Ishikawa (cell line): Measurements from ENCODE around the gene FBXL5.

Source experiments
- CEBPB ChIP-seq: IDR thresholded peaks from 2 replicates; pipeline ENCODE4 v1.6.1; 2012
- CREB1 ChIP-seq: IDR thresholded peaks from 2 replicates; pipeline ENCODE4 v1.6.1; 2012; ENCODE audit warnings: low read depth
- EGR1 ChIP-seq: IDR thresholded peaks from 2 replicates; pipeline ENCODE4 v1.6.1; 2012
- EP300 ChIP-seq: IDR thresholded peaks from 2 replicates; pipeline ENCODE4 v1.6.1; 2012; ENCODE audit warnings: borderline replicate concordance
- FOXM1 ChIP-seq: IDR thresholded peaks from 2 replicates; pipeline ENCODE4 v1.6.1; 2012; ENCODE audit warnings: low read depth, borderline replicate concordance
- NFIC ChIP-seq: IDR thresholded peaks from 2 replicates; pipeline ENCODE4 v1.6.1; 2012
- RAD21 ChIP-seq: IDR thresholded peaks from 2 replicates; pipeline ENCODE4 v1.6.1; 2012; ENCODE audit warnings: low read depth
- TAF1 ChIP-seq: IDR thresholded peaks from 2 replicates; pipeline ENCODE4 v1.6.1; 2012; ENCODE audit warnings: low read depth, mild to moderate bottlenecking
- TCF12 ChIP-seq: IDR thresholded peaks from 2 replicates; pipeline ENCODE4 v1.6.1; 2012; ENCODE audit warnings: low read depth
- TEAD4 ChIP-seq: IDR thresholded peaks from 2 replicates; pipeline ENCODE4 v1.6.1; 2012
- YY1 ChIP-seq: IDR thresholded peaks from 2 replicates; pipeline ENCODE4 v1.6.1; 2012; ENCODE audit warnings: low read depth
- ZBTB7A ChIP-seq: IDR thresholded peaks from 2 replicates; pipeline ENCODE4 v1.6.1; 2012; ENCODE audit warnings: low read depth
- TF ChIP-seq, protein P1 (sequence below): IDR thresholded peaks from 2 replicates; pipeline ENCODE4 v1.6.1; 2012
- TF ChIP-seq, protein P2 (sequence below): IDR thresholded peaks from 2 replicates; pipeline ENCODE4 v1.6.1; 2012
- TF ChIP-seq, protein P3 (sequence below): IDR thresholded peaks from 2 replicates; pipeline ENCODE4 v1.6.1; 2012; ENCODE audit warnings: low read depth, mild to moderate bottlenecking

FBXL5 gene

DNA sequence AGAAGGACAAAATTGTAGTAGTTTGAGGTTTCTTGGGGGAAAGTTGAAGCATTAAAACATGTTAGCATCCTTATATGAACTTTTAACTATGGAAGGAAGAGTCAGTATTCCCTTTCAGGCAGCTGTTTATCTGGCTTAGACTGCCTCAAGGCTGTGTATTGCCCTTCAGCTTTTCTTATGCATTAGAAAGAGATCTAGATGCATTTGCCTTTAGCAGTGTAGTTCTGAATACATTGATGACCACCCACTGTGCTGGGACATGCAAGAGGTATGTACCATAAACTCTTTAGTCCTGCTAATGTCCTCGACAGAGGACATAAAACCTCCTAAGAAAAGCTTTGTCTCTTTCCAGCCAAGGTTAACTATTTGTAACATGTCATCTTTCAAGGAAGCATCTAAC, 29.3 kb upstream of the FBXL5 start:
- TF ChIP-seq RAD21 = no peak
- TF ChIP-seq CREB1 = no peak

DNA sequence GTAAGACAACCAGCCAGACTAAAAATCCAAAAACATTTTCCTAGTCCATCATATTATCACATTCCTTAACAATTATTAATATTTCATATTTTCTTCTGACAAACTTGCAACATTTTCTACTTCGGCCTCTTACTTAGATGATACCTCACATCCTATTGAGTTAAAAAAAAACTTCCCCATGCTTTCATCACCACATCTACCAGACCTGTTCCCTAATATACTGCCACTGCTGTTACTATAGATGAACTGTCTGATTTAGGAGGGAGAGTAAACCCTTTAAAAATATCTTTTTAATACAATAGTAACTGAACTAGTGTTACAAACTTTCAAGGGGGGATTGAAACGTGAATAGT, 28.0 kb upstream of the FBXL5 start:
- TF ChIP-seq TEAD4 = no peak
- TF ChIP-seq, protein P1, sequence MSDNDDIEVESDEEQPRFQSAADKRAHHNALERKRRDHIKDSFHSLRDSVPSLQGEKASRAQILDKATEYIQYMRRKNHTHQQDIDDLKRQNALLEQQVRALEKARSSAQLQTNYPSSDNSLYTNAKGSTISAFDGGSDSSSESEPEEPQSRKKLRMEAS = no peak
- TF ChIP-seq TAF1 = no peak
- TF ChIP-seq ZBTB7A = no peak
- TF ChIP-seq, protein P2, sequence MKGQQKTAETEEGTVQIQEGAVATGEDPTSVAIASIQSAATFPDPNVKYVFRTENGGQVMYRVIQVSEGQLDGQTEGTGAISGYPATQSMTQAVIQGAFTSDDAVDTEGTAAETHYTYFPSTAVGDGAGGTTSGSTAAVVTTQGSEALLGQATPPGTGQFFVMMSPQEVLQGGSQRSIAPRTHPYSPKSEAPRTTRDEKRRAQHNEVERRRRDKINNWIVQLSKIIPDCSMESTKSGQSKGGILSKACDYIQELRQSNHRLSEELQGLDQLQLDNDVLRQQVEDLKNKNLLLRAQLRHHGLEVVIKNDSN = no peak
- TF ChIP-seq YY1 = no peak
- no peak for TF ChIP-seq TCF12
- no peak for TF ChIP-seq RAD21
- TF ChIP-seq CEBPB = no peak
- no peak for TF ChIP-seq NFIC

DNA sequence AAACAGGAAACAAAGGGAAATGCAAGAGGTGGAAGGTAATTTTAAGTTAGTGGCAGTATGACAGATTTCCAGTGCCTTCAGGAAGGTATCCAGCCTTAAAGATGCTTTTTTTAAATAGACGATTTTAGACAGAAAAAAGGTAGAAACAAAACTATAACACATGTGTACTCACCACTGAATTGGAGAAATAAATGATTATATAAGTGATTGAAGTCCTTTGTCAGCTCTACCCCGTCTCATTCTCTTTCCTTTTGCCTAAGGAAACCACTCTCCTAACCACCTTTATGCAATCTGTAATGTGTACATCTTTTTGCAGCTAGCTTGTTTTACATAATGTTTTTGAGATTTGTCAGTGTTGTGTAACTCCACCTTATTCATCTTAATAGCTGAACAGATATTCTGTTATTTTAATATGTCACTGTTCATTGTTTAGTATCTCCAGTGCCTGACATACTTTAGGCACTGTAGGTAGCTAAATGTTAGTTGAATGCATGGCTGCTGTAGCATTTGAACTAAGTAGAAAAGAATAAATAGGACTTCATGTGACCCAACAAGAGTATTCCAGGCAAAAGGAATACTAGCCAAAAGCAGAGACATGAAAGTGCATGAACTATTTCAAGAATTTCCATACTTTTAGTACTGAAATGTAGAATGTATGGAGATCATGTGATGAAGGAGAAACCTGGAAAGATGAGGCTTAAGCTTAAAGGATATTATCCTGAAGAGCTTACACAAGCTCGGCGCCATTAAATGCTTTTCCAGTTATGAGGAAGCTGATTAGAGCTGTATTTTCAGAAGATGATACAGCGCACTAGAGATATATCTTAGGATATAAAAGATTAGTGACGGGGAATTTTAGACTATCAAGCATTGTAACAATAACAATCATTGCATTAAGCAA, 27.3 kb upstream of the FBXL5 start:
- TF ChIP-seq EP300 (no peak), CEBPB (no peak), RAD21 (no peak), YY1 (no peak), FOXM1 (no peak), ZBTB7A (no peak), TCF12 (no peak), TEAD4 (no peak)
- TF ChIP-seq, protein P3, sequence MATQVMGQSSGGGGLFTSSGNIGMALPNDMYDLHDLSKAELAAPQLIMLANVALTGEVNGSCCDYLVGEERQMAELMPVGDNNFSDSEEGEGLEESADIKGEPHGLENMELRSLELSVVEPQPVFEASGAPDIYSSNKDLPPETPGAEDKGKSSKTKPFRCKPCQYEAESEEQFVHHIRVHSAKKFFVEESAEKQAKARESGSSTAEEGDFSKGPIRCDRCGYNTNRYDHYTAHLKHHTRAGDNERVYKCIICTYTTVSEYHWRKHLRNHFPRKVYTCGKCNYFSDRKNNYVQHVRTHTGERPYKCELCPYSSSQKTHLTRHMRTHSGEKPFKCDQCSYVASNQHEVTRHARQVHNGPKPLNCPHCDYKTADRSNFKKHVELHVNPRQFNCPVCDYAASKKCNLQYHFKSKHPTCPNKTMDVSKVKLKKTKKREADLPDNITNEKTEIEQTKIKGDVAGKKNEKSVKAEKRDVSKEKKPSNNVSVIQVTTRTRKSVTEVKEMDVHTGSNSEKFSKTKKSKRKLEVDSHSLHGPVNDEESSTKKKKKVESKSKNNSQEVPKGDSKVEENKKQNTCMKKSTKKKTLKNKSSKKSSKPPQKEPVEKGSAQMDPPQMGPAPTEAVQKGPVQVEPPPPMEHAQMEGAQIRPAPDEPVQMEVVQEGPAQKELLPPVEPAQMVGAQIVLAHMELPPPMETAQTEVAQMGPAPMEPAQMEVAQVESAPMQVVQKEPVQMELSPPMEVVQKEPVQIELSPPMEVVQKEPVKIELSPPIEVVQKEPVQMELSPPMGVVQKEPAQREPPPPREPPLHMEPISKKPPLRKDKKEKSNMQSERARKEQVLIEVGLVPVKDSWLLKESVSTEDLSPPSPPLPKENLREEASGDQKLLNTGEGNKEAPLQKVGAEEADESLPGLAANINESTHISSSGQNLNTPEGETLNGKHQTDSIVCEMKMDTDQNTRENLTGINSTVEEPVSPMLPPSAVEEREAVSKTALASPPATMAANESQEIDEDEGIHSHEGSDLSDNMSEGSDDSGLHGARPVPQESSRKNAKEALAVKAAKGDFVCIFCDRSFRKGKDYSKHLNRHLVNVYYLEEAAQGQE = no peak
- TF ChIP-seq, protein P2 = no peak
- TF ChIP-seq, protein P1 = no peak

DNA sequence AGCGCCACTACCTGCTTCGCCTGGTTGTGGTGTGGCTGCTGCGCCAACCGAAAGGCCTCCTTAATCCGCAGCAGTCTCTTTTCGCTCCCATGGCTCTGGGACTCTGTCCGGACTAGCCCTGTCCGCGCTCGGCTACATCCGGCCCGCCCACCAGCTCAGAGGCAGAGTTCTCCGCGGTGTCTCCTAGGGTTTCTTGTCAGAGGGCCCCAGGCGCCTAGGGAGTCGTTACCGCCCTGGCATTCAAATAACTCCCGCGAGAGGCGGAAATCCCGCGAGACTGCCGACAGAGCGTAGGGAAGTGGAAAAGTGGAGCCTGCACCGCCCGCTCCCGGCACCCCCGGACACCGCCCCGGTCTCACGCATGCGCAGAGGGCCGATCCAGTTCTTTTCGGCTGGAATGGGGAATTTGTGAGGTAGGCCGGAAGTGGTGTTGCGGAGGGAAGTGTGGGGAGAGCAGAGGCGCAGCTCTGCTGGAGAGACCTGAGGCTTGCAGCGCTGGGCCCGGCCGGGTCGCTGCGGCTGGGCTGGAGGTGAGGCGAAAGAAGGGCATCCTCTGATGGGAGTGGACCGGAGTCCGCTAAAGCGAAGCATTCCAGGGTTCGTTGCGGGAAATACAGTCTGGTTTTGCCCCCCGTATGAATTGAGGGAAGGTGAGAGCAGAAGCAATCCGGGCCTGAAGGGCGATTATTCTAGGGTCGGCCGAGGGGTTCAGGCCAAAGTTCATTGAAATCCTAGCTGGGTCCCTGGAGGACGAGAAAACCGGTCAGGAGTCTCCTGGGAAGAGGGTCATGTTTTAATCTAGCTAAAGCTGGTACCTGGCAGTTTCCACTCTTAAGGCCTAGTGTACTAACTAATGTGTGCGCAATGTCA, 26.4 kb upstream of the FBXL5 start, which contains the start of gene FAM200B:
Gene FAM200B, plus strand, starts transcription at position 456 of the 870 bp plus-strand sequence. CDS start 5,151 bp downstream, outside the sequence.
- TF ChIP-seq RAD21 = no peak
- no peak; the same call in 1 of the 2 replicates for TF ChIP-seq TEAD4
- TF ChIP-seq, protein P3 = no peak
- TF ChIP-seq, protein P2 = no peak; the same call in 1 of the 2 replicates
- TF ChIP-seq EP300 = no peak
- TF ChIP-seq TAF1 = peak; percentile 92
- TF ChIP-seq, protein P1 = peak; percentile 59
- TF ChIP-seq ZBTB7A = no peak
- peak; percentile 79 for TF ChIP-seq FOXM1
- TF ChIP-seq EGR1 = no peak
- peak; percentile 19; the same call in 1 of the 2 replicates for TF ChIP-seq NFIC
- TF ChIP-seq TCF12 = peak; percentile 24; the same call in 1 of the 2 replicates
- peak; percentile 65; the same call in 1 of the 2 replicates for TF ChIP-seq YY1
- peak; percentile 37; the same call in 1 of the 2 replicates for TF ChIP-seq CREB1
- 0 out of 2 replicates have a peak, but pooled peaks have one; percentile 3 for TF ChIP-seq CEBPB
